Motor neuron (in vitro differentiated cells): ENCODE data around the gene IFT22. TPM values are rescaled to one million over a fixed set of nuclear protein-coding genes. Genes with fewer than 3 reads are reported as not detected.
"Not testable (repeated sequence)": the region's sequence is repeated elsewhere in the genome, so short reads cannot be mapped to it uniquely, and the experiment has no call there.

Source experiments
- ATAC-seq, 8 experiments: fragments of 200-7000 bp; cut with Tn5 transposase; replicated peaks in 6 of 8; 2 replicates each; pipeline ENCODE4 v1.8.0; 2021; ENCODE audit warnings: mild to moderate bottlenecking in 8 of 8, moderate library complexity in 8 of 8
- H3K27ac ChIP-seq, 2 donors: fragments of 250-450 bp; sonication (Bioruptor Pico); 2 replicates each; pipeline ENCODE4 v1.9.0; 2021; ENCODE audit warnings: antibody characterized with exemption in 2 of 2, mild to moderate bottlenecking in 2 of 2, moderate library complexity in 1 of 2
- H3K4me1 ChIP-seq, 2 donors: fragments of 250-450 bp; sonication (Bioruptor Pico); replicated peaks in 1 of 2; 2 replicates each; pipeline ENCODE4 v1.6.1; 2021; ENCODE audit warnings: antibody characterized with exemption in 2 of 2, mild to moderate bottlenecking in 2 of 2, moderate library complexity in 1 of 2
- H3K4me3 ChIP-seq, 5 donors: fragments of 250-450 bp; sonication (Bioruptor Pico); 2 replicates each; pipeline ENCODE4 v1.9.0; 2021; ENCODE audit warnings: antibody characterized with exemption in 5 of 5, mild to moderate bottlenecking in 5 of 5, moderate library complexity in 4 of 5
- WGBS, 10 experiments: fragments of 450-650 bp; shearing (Covaris generic); methylation state at CpG; one replicate each; pipeline ENCODE4 v1.0.0; 2022; 5-methylcytosine and 5-hydroxymethylcytosine counted together
- in situ Hi-C, 9 experiments: fragments of 400-800 bp; cut with MboI; loops; one replicate each; pipeline ENCODE4 v1.15.0; 2021; ENCODE audit warnings: low sequenced_read_pairs in 9 of 9, low pct_unique_long_range_greater_than_20kb in 2 of 9; ENCODE audit not compliant: unreplicated experiment in 9 of 9
- total RNA-seq, 8 experiments: library from RNA; unstranded; fragments of 300-600 nt; gene quantifications; 2 replicates each; pipeline versions ENCODE4 v1.2.3 to v1.2.4, GENCODE V29; 2022

The IFT22 gene
- total RNA-seq, 8 experiments from 2014 or later, result 17.9 to 94.9 (median 33.5) TPM

DNA sequence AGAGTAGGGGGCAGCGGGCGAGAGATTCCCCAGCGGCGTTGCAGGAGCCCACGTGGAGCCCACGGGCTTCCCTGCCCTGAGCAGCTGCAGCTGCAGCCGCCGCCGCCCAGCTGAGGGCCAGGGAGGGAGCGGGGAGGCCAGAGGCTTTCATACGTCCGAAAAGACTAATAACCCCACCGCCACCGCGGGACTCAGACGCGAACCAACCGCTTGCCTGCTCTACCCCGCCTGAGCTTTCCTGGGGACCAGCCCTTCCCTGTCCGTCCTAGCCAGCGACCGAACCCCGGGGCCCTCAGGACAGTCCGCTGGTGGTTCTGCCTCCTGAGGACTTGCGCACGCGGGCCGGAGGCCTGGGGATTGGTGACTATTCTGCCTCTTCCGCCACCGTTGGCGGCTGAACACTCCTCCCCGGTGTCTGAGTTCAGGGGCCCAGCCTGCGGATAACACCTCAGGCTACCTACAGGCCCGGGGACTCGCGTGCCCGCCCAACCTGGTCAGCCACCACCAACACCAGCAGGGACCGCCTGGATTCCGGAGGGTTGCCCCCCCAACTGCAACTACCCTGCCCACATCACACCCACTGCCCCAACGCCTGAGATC, 18.4 kb downstream of the IFT22 start:
- H3K4me1 ChIP-seq, result no peaks in the 10 kb centered on the region
- H3K4me3 ChIP-seq, result no peak overlapping the region
- in situ Hi-C loops, result no loop called here
- no peak overlapping the region for H3K27ac ChIP-seq
- 24 to 100% (median 89%) methylated on average over 5 to 14 of the region's 40 CpGs; no CpG with 5 or more reads in 6 of the 10 experiments for WGBS, 10 experiments
- ATAC-seq, result peak in 3 of 8 experiments; percentile 23 to 78 (median 62)

GRCh38 chr7:101302641-101303101, 18.9 kb downstream of the IFT22 start:
- WGBS, 10 experiments, result 35 to 96% (median 90%) methylated on average over 2 to 10 of the region's 37 CpGs; no CpG with 5 or more reads in 7 of the 10 experiments
- peak in 2 of 8 experiments; percentile 26 to 33 for ATAC-seq
- no peak overlapping the region for H3K4me3 ChIP-seq
- in situ Hi-C loops, result no loop called here
- H3K4me1 ChIP-seq, result no peaks in the 10 kb centered on the region
- H3K27ac ChIP-seq, result no peak overlapping the region

DNA sequence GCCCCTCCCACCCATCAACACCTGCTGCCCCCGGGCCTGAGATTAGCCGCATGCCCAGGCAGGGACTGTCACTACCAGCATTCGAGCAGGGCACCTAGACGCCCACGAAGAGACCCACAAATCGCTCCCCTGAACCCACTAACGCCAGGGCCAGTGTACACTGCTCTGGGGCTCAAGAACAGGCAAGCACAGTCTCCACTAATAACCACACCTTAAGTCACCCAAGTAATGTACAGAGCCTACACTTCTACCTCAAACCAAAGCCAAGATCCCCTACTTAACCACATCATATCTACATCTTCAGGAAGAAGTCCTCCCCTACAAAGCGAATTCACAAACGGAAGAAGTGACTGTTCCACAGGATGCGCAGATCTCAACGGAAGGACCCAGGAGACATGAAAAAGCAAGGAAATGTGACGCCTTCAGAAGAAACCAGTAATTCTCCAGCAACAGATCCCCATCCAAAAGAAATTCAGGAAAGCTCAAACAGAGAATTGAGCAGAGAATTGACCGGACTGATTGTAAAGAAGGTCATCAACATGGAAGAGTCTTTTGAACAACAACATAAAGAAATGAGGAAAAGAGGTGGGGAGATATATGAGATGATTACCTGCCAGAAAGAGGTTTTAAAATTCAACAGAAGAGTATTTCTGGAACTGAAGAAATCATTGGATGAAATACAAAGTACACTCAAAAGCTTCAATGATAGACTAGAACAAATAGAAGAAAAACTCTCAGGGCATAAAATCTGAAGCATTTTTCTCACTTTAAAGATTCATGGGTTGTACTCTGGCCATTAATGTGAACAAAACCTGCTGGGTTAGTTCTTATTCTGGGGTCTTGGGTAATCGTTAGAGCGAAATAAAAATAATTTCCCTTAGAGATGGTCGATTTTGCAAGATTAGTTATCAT, 20.9 kb downstream of the IFT22 start:
- no peak overlapping the region for H3K27ac ChIP-seq
- H3K4me1 ChIP-seq, result no peaks in the 10 kb centered on the region
- H3K4me3 ChIP-seq, result no peak overlapping the region
- WGBS, 10 experiments, result 46 to 95% (median 84%) methylated on average over 2 to 11 of the region's 16 CpGs
- no peak for ATAC-seq
- in situ Hi-C loops, result no loop called here

DNA sequence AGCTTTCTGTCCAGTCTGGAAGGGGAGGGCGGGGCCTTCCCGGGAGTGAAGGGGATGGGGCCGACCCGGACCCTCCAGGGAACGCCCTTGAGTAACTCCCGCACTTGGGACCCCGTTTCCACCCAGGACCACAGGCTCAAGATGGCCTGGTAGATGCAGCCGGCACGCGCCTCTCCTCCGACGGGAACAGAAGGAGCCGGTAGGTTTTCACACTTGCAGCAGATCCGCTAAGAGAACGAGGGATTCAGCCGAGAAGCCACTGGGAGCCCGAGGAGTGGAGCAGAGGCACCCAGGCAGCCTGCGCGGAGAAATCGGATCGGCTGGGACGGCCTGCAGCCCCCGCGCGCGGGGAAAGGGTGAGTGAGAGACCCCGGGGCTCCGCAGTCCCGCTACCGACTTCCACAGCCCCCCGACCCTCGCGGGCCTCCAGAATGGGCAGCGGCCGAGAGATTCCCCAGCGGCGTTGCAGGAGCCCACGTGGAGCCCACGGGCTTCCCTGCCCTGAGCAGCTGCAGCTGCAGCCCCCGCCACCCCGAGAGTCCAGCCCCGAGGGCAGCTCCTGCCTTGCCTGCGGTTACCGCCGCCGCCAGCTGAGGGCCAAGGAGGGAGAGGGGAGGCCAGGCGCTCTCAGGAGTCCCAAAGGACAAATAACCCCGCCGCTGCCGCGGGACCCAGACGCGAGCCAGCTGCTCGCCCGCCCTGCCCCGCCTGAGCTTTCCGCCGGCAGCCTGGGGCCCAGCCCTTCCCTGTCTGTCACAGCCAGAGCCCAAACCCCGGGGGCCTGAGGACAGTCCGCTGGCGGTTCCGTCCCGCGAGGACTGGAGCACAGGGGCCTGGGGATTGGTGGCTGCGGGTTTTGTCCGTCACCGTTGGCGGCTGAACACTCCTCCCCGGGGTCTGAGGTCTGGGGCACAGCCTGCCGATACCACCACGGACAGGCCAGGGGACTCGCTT, 21.8 kb downstream of the IFT22 start:
- WGBS, 10 experiments, result 62 to 64% methylated on average over 5 to 16 of the region's 72 CpGs; no CpG with 5 or more reads in 8 of the 10 experiments
- no peak overlapping the region for H3K4me3 ChIP-seq
- no peaks in the 10 kb centered on the region for H3K4me1 ChIP-seq
- no peak overlapping the region for H3K27ac ChIP-seq
- peak in 4 of 8 experiments; percentile 21 to 76 (median 58) for ATAC-seq
- in situ Hi-C loops, result loop anchor here in 3 of 9 experiments (25.0 kb wide), 2 partner anchors 162 to 412 kb away; partner anchors contain the start of genes SERPINE1 (in 2 of the 3), ACHE (in 1 of the 3), SRRT (in 1 of the 3) and UFSP1 (in 1 of the 3)

DNA sequence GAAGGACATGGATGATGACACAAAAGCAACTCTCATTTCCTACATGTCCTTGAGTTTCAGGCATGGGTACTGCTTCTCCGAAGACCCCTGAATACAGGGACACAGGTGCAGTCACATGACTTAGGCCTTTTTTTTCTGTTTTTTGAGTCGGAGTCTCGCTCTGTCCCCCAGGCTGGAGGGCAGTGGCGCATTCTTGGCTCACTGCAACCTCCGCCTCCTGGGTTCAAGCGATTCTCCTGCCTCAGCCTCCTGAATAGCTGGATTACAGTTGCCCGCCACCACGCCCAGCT, 26.8 kb downstream of the IFT22 start:
- no peak for ATAC-seq
- in situ Hi-C loops, result loop anchor here in 3 of 9 experiments (25.0 kb wide), 2 partner anchors 157 to 407 kb away; partner anchors contain the start of genes SERPINE1 (in 2 of the 3), ACHE (in 1 of the 3), SRRT (in 1 of the 3) and UFSP1 (in 1 of the 3)
- H3K4me1 ChIP-seq, result peaks cover 0 to 4% of the 10 kb centered on the region in 2 donors
- 33 to 81% (median 70%) methylated on average over 1 to 4 of the region's 8 CpGs; no CpG with 5 or more reads in 3 of the 10 experiments for WGBS, 10 experiments
- peak overlapping the region in 1 of 2 donors; percentile 20 for H3K27ac ChIP-seq
- H3K4me3 ChIP-seq, result no peak overlapping the region

DNA sequence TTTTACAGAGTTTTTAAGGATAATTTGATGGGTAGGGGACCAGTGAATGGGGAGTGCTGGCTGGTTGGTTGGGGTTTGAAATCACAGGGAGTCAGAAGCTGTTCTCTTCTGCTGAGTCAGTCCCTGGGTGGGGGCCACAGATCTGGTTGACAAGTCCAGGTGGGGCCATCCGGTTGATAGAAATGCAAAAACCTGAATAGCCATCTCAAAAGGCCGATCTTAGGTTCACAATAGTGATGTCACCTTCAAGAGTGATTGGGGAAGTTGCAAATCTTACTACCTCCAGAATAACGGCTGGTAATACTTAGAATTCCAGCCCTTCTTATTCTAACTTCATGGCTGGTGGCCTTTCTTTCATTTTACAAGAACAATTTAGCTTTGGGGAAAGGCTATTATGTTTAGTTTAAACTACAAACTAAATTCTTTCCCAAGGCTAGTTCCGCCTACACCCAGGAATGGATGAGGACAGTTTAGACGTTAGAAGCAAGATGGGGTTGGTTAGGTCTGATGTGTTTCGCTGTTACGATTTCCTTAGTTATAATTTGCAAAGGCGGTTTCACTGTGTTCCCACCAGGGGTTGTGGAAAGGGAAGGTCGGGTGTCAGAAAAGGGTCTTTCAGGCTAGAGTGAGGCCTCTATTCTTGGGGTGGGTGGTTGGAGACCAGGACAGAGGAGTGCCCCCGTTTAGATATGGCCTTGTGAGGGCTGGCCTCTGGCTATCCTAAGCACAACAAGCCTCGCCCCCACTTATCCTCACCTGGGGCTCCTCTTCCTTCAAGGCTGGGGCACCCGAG, 27.4 kb downstream of the IFT22 start:
- peak in 3 of 8 experiments; percentile 11 to 31 (median 27) for ATAC-seq
- in situ Hi-C loops, result loop anchor here in 3 of 9 experiments (25.0 kb wide), 2 partner anchors 157 to 407 kb away; partner anchors contain the start of genes SERPINE1 (in 2 of the 3), ACHE (in 1 of the 3), SRRT (in 1 of the 3) and UFSP1 (in 1 of the 3)
- peaks cover 0 to 4% of the 10 kb centered on the region in 2 donors for H3K4me1 ChIP-seq
- H3K4me3 ChIP-seq, result no peak overlapping the region
- WGBS, 10 experiments, result 0 to 60% (median 28%) methylated on average over 1 to 10 of the region's 12 CpGs; no CpG with 5 or more reads in 2 of the 10 experiments
- peak overlapping the region in 1 of 2 donors; percentile 20 for H3K27ac ChIP-seq

GRCh38 chr7:101293069-101294021, 28.3 kb downstream of the IFT22 start:
- ATAC-seq, H3K27ac ChIP-seq: not testable (repeated sequence)

DNA sequence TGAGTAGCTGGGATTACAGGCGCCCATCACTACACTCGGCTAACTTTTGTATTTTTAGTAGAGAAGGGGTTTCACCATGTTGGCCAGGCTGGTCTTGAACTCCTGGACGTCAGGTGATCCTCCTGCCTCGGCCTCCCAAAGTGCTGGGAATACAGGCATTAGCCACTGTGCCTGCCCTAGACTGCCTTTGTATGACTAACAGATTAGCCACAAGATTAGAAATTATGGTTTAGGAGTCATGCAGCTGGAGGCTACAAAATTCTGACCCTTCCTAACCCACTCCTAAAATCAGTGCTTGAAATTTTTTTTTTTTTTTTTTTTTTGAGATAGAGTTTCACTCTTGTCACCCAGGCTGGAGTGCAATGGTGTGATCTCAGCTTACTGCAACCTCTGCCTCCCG, 29.0 kb downstream of the IFT22 start:
- WGBS, 10 experiments, result 8 to 100% (median 90%) methylated on average over 1 to 5 of the region's 5 CpGs; no CpG with 5 or more reads in 3 of the 10 experiments
- H3K4me3 ChIP-seq, H3K4me1 ChIP-seq, ATAC-seq, H3K27ac ChIP-seq: not testable (repeated sequence)
- in situ Hi-C loops, result loop anchor here in 3 of 9 experiments (25.0 kb wide), 2 partner anchors 155 to 405 kb away; partner anchors contain the start of genes SERPINE1 (in 2 of the 3), ACHE (in 1 of the 3), SRRT (in 1 of the 3) and UFSP1 (in 1 of the 3)

More at GRCh38 chr7:101293069-101294021, 28.3 kb downstream of the IFT22 start:
- WGBS, 10 experiments, result 16 to 71% (median 41%) methylated on average over 1 to 16 of the region's 16 CpGs; no CpG with 5 or more reads in 1 of the 10 experiments
- H3K4me1 ChIP-seq, H3K4me3 ChIP-seq: not testable (repeated sequence)
- in situ Hi-C loops, result loop anchor here in 3 of 9 experiments (25.0 kb wide), 2 partner anchors 156 to 406 kb away; partner anchors contain the start of genes SERPINE1 (in 2 of the 3), ACHE (in 1 of the 3), SRRT (in 1 of the 3) and UFSP1 (in 1 of the 3)

DNA sequence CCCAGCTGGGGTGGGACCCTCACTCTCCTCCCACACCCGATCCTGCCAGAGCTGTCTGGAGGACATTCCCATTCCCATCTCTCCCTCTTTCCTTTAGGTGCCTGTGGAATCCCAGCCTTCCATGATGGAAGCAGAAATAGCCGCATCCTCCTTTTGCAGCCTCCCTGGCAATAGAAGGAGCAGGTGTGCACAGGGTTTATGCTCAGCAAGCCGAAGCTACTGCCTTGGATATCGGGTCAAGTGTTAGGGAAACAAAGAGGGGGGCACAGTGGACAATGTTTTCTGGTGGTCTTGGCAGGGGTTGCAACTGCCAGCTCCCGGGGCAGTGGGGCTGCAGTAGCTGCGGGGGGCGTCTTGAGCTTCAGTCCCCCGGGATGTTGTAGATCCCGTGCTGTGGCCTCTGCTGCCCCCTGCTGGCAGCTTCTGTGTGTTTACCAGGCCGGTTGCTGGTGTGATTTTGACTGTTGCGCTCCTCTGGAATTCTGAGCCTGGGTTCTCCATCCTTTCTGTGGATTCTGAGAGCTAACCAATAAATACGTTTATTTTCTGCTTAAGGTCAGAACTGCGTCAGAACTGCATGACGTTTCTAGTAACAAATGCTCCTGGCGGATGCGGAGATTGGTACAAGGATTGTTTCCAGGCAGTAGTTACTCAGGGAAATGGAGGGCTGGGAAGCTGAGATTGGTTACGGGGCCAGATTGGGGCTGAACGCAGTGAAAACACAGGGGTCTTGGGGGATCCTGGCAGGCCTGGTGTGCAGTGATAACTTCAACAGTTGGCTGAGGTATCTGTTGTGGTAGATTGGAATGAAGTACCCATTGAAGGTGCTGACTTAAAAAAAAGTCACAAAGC, 31.2 kb downstream of the IFT22 start:
- 0 to 53% (median 32%) methylated on average over 1 to 7 of the region's 18 CpGs; no CpG with 5 or more reads in 5 of the 10 experiments for WGBS, 10 experiments
- peak; percentile 66 to 95 (median 87) for ATAC-seq
- not testable (repeated sequence) for H3K4me3 ChIP-seq, H3K27ac ChIP-seq, H3K4me1 ChIP-seq
- in situ Hi-C loops, result loop anchor here in 3 of 9 experiments (25.0 kb wide), 2 partner anchors 153 to 403 kb away; partner anchors contain the start of genes SERPINE1 (in 2 of the 3), ACHE (in 1 of the 3), SRRT (in 1 of the 3) and UFSP1 (in 1 of the 3)
